ENCODE results near the gene QSER1.

The QSER1 gene

GRCh38 chr11:32881286-32881685 lies 11.3 kb upstream of the QSER1 start:
- Histone ChIP-seq H4K20me1 (ENCODE audit: control insufficient read depth, insufficient read depth, low read depth, low read length) (no peaks in the 10 kb centered on the region), H3K9me2 (replicated peaks; ENCODE audit: control insufficient read depth, low read length) (no peaks in the 10 kb centered on the region), H3F3A (ENCODE audit: control insufficient read depth, insufficient read depth) (no peaks in the 10 kb centered on the region), H3K9me3 (ENCODE audit: control insufficient read depth, insufficient read depth, low read length) (no peaks in the 10 kb centered on the region), H3K4me2 (ENCODE audit: low read length) (no peak overlapping the region), H3K4me1 (ENCODE audit: control insufficient read depth, low read length) (no peaks in the 10 kb centered on the region), H3K36me3 (ENCODE audit: control insufficient read depth, low read length) (no peaks in the 10 kb centered on the region), H3K4me3 (ENCODE audit: low read length) (no peak overlapping the region), H3K79me2 (ENCODE audit: control insufficient read depth, low read length) (no peaks in the 10 kb centered on the region), H3K27me3 (ENCODE audit: control insufficient read depth, low read length) (peaks cover 5% of the 10 kb centered on the region; the same call in 1 of the 2 replicates), H3K27ac (ENCODE audit: low read depth, low read length) (no peak overlapping the region)
- TF ChIP-seq EZH2phosphoT487 (IDR thresholded peaks at IDR 0.05; ENCODE audit: borderline replicate concordance, low read length), result no peak
- TF ChIP-seq, protein P1, sequence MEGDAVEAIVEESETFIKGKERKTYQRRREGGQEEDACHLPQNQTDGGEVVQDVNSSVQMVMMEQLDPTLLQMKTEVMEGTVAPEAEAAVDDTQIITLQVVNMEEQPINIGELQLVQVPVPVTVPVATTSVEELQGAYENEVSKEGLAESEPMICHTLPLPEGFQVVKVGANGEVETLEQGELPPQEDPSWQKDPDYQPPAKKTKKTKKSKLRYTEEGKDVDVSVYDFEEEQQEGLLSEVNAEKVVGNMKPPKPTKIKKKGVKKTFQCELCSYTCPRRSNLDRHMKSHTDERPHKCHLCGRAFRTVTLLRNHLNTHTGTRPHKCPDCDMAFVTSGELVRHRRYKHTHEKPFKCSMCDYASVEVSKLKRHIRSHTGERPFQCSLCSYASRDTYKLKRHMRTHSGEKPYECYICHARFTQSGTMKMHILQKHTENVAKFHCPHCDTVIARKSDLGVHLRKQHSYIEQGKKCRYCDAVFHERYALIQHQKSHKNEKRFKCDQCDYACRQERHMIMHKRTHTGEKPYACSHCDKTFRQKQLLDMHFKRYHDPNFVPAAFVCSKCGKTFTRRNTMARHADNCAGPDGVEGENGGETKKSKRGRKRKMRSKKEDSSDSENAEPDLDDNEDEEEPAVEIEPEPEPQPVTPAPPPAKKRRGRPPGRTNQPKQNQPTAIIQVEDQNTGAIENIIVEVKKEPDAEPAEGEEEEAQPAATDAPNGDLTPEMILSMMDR (IDR thresholded peaks at IDR 0.05; ENCODE audit: low read depth, low read length, poor library complexity, severe bottlenecking), result no peak

DNA sequence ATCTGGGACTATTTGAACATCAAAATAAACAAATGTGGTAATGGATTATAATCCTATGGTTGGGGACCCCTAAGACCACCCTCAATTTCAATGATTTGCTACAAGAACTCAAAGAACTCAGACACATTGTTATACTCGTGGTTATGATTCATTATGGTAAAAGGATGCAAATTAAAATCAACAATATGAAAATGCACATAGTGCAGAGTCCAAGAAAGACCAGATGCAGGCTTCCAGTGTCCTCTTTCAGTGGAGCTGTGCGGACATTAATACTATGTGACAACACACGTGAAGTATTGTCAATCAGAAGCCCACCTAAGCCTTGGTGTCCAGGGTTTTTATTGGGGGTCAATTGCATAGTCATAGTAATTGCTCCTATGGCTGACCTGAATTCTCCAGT lies 9.2 kb upstream of the QSER1 start:
- Histone ChIP-seq H4K20me1 (ENCODE audit: control insufficient read depth, insufficient read depth, low read depth, low read length) (no peaks in the 10 kb centered on the region), H3K79me2 (ENCODE audit: control insufficient read depth, low read length) (no peaks in the 10 kb centered on the region), H3K27ac (ENCODE audit: low read depth, low read length) (no peak overlapping the region), H3K9me3 (ENCODE audit: control insufficient read depth, insufficient read depth, low read length) (no peaks in the 10 kb centered on the region), H3K4me1 (ENCODE audit: control insufficient read depth, low read length) (no peaks in the 10 kb centered on the region), H3K4me2 (ENCODE audit: low read length) (no peak overlapping the region), H3K27me3 (ENCODE audit: control insufficient read depth, low read length) (0 out of 2 replicates have a peak, but pooled peaks cover 4% of the 10 kb centered on the region), H3K9me2 (replicated peaks; ENCODE audit: control insufficient read depth, low read length) (no peaks in the 10 kb centered on the region), H3K4me3 (ENCODE audit: low read length) (no peak overlapping the region), H3K36me3 (ENCODE audit: control insufficient read depth, low read length) (no peaks in the 10 kb centered on the region), H3F3A (ENCODE audit: control insufficient read depth, insufficient read depth) (no peaks in the 10 kb centered on the region)
- no peak for TF ChIP-seq EZH2phosphoT487 (IDR thresholded peaks at IDR 0.05; ENCODE audit: borderline replicate concordance, low read length)
- TF ChIP-seq, protein P1 (IDR thresholded peaks at IDR 0.05; ENCODE audit: low read depth, low read length, poor library complexity, severe bottlenecking), result no peak

- TF ChIP-seq EZH2phosphoT487 (IDR thresholded peaks at IDR 0.05; ENCODE audit: borderline replicate concordance, low read length), result no peak
- TF ChIP-seq, protein P1 (IDR thresholded peaks at IDR 0.05; ENCODE audit: low read depth, low read length, poor library complexity, severe bottlenecking), result no peak
- no peak overlapping the region for H3K4me3 ChIP-seq (ENCODE audit: low read length)
These were observed 8.6 kb upstream of the QSER1 start for GRCh38 chr11:32884023-32884422.

More at GRCh38 chr11:32884023-32884422, 8.6 kb upstream of the QSER1 start:
- Histone ChIP-seq H3K9me3 (ENCODE audit: control insufficient read depth, insufficient read depth, low read length) (no peaks in the 10 kb centered on the region), H3F3A (ENCODE audit: control insufficient read depth, insufficient read depth) (no peaks in the 10 kb centered on the region), H3K36me3 (ENCODE audit: control insufficient read depth, low read length) (no peaks in the 10 kb centered on the region), H3K79me2 (ENCODE audit: control insufficient read depth, low read length) (no peaks in the 10 kb centered on the region), H3K4me1 (ENCODE audit: control insufficient read depth, low read length) (no peaks in the 10 kb centered on the region), H3K27ac (ENCODE audit: low read depth, low read length) (no peak overlapping the region), H4K20me1 (ENCODE audit: control insufficient read depth, insufficient read depth, low read depth, low read length) (no peaks in the 10 kb centered on the region), H3K27me3 (ENCODE audit: control insufficient read depth, low read length) (0 out of 2 replicates have a peak, but pooled peaks cover 4% of the 10 kb centered on the region), H3K9me2 (replicated peaks; ENCODE audit: control insufficient read depth, low read length) (no peaks in the 10 kb centered on the region), H3K4me2 (ENCODE audit: low read length) (no peak overlapping the region)
